Measurements from ENCODE around the gene PPP1R9A.

PPP1R9A gene

DNA sequence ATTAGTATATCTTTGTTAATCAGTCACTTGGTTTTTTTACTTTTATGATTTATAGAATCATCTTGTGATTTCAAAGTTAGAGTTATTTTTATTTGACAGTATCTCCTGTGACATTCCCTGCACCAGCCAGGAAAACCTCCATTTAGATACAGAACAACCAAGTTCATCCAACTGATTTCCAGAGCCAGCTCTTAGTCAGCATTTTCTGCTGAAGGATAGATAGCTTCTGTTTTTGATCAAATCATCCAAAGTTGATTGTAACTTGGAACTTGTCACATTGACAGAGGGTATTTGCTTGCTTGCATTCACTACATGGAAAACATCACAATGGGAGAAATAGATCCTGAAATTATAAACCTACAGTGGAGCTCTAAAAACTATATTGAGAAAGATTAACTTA, 294.3 kb downstream of the PPP1R9A start:
- DNase-seq (ENCODE audit: low read depth in 2 of 2): no peak

DNA sequence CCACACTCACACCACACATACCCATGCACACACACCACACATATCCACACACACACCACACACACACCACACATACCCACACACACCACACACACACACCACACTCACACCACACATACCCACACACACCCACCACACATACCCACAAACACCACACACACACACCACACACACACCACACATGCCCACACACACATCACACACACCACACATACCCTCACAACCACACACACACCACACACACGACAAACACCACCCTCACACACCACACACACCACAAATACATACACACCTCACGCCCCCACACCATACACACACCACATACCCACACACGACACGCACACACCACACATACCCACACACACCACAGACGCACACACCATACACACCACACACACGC, 297.2 kb downstream of the PPP1R9A start:
- no peak for DNase-seq (ENCODE audit: low read depth in 2 of 2)

DNA sequence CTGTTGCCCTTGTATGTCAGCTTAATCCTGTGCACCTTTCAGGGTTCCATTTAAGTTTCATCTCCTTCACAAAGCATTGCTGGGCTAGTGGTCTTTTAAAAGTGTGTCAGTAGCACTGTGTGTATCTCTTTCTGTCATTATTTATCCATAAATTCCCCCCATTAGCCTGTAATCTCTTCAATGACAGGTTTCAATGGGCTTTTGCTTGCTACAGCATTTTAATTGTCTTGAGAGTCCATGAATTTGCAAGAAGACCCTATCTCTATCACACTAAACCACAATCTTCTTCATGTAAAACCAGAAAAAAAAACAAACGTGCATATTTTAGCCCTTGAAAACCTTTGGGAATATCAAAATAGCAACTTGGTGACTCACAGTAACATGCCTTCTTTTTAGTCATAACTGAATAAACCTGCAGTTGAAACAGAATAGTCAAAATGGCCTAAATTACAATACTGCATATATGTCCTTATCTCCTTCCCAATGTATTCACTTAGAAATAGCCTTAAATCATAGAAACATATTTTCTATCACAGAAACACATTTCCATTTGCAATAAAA, 298.4 kb downstream of the PPP1R9A start:
- no peak for DNase-seq (ENCODE audit: low read depth in 2 of 2)

GRCh38 chr7:95209276-95209675, 301.9 kb downstream of the PPP1R9A start:
- no peak for DNase-seq (ENCODE audit: low read depth in 2 of 2)

DNA sequence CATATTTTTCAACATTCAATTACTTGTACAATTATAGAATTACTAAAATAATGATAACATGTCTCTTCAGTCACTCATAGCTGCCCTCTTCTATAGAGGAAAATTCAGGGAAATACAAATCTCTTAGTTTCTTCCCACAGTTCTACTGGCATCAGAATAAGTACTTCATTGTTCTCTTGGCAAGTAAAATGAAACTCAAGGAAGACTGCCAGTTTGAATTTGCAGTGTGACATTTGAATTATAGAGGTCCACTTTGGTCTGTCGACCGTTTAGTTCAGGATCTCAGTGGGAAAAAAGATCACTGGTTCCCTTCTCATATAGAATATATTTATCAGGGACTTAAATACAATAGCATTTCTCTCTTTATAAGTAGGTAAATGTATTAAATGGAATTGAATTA, 302.4 kb downstream of the PPP1R9A start:
- DNase-seq (ENCODE audit: low read depth in 2 of 2): no peak

GRCh38 chr7:95213148-95213547, 305.8 kb downstream of the PPP1R9A start:
- DNase-seq (ENCODE audit: low read depth in 2 of 2): no peak

- no peak for DNase-seq (ENCODE audit: low read depth in 2 of 2)
Observed at GRCh38 chr7:95213809-95214492, 306.6 kb downstream of the PPP1R9A start.

- no peak for DNase-seq (ENCODE audit: low read depth in 2 of 2)
Observed at GRCh38 chr7:95219721-95220120, 312.3 kb downstream of the PPP1R9A start.

GRCh38 chr7:95220328-95220727, 312.9 kb downstream of the PPP1R9A start:
- no peak for DNase-seq (ENCODE audit: low read depth in 2 of 2)

DNA sequence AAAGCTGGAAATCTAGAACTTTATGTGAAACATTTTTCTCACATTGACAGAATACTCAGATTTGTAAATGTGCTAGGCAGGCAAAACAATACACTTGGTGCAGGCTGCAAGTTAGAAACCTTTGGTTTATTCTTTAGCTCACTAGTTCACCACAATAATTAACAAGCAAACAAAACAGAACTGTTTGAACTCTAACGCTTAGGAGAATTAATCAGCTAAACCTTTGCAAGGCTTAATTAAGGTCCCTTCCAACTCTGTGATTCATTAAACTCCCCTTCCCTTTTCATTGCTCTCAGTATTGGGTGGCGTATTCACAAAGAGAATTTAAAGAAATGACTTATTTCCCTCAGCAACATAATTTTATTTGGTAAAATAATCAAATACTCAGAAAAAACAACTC, 317.9 kb downstream of the PPP1R9A start:
- DNase-seq (ENCODE audit: low read depth in 2 of 2): no peak

DNA sequence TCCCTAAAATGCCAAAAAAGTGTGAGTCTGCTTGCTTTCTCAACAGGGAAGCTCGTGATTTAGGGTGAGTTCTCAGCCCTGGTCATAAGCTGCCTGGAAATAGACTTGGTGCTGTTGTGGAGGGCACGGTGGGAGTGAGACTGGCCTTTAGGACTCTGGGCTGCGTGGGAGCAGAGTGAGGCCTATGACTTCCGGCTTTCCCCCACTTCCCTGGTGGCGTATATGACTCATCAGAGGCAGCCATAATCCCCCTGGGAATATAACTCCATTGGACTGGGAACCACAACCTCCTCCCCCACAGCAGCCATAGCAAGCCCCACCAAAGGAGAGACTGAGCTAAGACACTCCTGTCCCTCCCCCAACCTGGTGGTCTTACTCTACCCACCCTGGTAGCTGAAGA, 321.9 kb downstream of the PPP1R9A start:
- no peak for DNase-seq (ENCODE audit: low read depth in 2 of 2)

GRCh38 chr7:95238252-95238943, 331.0 kb downstream of the PPP1R9A start:
- no peak for DNase-seq (ENCODE audit: low read depth in 2 of 2)

- DNase-seq (ENCODE audit: low read depth in 2 of 2): no peak
Observed at GRCh38 chr7:95240921-95241320, 333.5 kb downstream of the PPP1R9A start.

- DNase-seq (ENCODE audit: low read depth in 2 of 2): no peak
Observed at GRCh38 chr7:95242266-95242665, 334.9 kb downstream of the PPP1R9A start.

- DNase-seq (ENCODE audit: low read depth in 2 of 2): no peak
Observed at GRCh38 chr7:95244616-95245015, 337.2 kb downstream of the PPP1R9A start.

DNA sequence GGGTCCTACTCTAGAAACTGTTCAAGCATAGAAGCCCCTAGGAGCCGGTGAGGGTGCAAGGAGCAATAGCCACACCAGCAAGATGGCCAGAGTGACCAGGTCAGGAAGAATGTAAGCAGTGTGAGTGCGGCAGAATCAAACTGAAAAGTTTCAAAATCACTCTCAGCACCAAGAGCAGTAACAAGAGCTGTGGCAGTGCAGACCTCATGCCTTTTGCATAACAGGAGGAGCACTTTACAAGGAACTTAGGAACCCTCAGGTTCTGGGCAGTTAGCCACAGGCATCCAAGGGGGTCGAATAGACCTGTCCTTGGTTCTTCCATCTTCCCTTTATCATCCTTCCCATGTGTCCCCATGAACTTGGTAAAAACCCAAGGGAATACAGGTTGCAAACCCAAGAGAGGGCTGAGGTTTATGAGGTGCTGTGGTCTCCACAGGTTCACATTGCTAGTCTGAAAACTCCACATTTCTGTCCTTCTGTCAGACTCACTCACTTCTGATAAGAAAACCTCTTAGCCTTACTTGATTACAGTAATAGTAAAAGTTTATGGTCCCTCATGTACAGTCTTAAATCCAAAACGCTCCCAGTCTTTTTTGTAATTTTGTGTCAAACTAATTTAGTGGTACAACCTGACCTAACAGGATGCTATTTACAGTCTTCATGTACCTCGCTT, 338.6 kb downstream of the PPP1R9A start:
- DNase-seq (ENCODE audit: low read depth in 2 of 2): no peak

DNA sequence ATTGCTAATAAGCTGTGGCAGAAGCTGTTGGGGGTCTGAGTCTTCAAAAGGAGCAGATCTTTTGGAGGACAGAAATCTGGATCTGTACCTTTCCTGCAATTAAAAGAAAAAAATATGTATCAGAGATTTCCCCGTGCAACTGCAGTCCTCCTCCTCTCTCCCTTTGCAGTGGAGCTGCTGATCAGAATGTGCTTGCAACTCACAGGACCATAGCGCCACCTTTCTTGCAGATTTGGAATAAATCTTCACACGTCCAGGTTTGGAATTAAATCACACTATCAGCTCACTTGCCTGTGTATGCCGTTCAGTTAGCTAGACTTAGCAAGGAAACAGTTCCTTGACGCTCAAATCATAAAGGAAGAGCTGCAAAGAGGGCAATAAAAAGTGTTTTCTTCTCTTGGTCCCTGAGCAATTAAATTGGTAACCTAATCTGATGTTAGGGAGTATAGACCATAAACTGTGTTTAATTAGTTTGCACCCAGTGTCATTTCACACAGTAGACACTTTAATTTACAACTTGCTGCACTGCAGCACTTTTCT, 339.5 kb downstream of the PPP1R9A start:
- DNase-seq (ENCODE audit: low read depth in 2 of 2): no peak

- no peak for DNase-seq (ENCODE audit: low read depth in 2 of 2)
Observed at GRCh38 chr7:95250571-95250970, 343.2 kb downstream of the PPP1R9A start.

DNA sequence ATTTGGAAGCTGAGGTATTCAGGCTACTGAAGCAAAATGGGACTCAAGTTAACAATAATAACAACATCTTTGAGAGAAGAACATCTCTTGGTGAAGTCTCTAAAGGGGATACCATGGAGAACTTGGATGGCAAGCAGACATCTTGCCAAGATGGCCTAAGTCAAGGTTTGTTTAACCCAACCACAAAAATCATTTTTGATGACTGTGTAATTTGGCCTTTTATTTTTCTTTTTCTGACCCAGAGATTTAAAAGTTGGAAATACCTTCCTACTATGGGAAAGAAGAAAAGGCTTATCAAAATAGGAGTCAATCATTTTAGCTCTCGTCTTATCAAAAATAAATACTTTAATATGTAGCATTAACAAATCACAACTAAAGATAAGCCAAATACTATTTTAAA, 344.6 kb downstream of the PPP1R9A start:
- no peak for DNase-seq (ENCODE audit: low read depth in 2 of 2)

DNA sequence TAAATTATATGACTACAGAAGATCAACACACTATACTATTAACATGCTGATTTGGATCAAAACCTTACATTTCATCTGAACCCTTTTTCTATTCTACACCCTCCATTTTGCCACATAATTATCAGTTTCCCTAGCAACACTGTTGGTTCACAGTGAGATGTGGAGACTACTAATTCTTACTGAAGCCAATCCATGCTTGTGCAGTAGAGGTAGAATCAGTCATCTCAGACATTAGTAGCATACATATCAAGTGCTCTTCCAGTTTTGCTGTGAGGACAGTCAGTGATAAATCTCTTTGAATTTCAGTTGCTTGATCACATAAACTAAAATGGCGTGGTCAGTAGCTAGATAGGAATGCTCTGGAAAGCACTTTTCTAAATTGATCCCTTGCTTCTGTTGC, 346.6 kb downstream of the PPP1R9A start:
- DNase-seq (ENCODE audit: low read depth in 2 of 2): no peak

DNA sequence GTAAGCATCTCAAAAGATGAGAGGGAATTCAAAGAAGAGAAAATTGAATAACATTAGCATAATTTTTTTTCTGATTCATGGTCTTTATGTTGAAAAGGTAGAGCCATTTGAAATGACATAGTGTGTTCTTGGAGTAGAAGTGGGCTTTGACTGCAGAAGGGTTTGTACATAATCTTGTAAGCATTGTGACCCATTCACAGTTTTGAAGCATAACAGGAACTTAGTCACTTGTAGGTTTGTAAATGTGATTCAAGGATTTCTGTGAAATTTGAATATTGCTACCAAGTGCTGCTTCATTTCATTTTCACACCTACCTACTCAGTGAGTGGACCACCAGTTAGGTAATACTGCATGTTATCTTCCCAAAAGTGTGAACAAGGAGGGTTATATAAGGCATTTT, 348.3 kb downstream of the PPP1R9A start:
- no peak for DNase-seq (ENCODE audit: low read depth in 2 of 2)

DNA sequence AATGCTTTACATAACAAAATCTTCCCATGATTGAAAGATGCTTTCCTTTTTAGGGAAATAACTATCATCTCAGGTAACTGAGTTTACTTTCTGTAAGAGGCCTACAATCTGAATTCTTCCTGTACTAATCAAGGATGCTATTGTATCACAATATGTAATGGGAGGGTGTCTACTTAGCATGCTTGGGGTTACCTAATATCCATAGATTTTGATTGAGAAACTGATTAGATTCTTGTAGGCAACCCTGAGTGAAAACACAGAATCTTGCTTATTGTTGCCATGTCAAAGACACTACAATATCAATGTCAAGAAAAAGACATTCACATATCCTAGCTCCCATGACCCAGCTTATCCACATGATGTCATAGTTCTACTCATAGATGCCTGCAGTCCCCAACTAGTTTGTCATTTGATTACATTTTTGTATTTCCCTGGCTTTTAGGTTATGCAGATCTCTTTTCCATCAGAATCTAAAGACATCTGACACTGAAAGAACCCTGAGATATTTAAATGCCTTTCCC, 354.6 kb downstream of the PPP1R9A start:
- no peak for DNase-seq (ENCODE audit: low read depth in 2 of 2)
